Subcutaneous preadipocyte (primary cell): ENCODE data around the gene DDX49. TPM values are rescaled to one million over a fixed set of nuclear protein-coding genes. Genes with fewer than 3 reads are reported as not detected.

ENCODE experiments used
- total RNA-seq: library from RNA; depleted of rRNA; stranded (reverse); fragments of >200 nt; gene quantifications from 2 replicates; pipeline ENCODE4 v1.2.3, GENCODE V29; 2012

Gene DDX49
- total RNA-seq, result 56.3 and 63.6 TPM in 2 replicates

GRCh38 chr19:18919086-18919899 is at the start of gene DDX49, which contains the start of gene COPE:
Gene DDX49, plus strand, starts transcription at chr19:18919715. Its CDS starts 27 bp downstream, at chr19:18919742.
Gene COPE, minus strand, starts transcription at chr19:18919387. Its CDS starts 39 bp downstream, at chr19:18919348.

DNA sequence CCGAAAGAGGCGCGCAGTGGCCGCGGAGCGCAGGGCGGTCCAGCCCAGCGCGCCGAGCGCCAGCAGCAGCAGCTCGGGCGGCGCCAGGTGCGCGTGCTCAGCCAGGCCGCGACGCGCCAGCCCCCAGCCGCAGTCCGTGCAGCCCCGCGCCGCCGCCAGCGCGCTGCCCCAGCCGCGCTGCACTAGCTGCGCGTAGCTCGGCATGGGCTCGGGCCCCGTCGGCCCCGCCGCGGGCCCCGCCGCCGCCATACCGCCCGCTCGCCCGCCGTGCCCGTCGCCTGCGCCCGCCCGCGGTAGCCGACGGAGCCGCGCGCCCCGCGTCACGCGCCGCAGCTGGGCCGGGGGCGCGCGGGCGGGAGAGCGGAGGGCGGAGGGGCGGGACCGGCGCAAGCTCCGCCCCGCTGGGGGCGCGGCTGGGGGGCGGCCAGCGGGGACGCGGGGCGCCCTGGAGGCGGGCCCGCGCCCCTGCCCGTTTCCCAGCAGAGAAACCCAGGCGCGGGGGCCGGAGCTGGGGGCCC is 23.6 kb upstream of the DDX49 start, which contains the start of gene CERS1:
TSS of gene CERS1 (minus strand) at position 335 of the 518 bp plus-strand sequence. CDS start at position 249, 86 bp downstream.

DNA sequence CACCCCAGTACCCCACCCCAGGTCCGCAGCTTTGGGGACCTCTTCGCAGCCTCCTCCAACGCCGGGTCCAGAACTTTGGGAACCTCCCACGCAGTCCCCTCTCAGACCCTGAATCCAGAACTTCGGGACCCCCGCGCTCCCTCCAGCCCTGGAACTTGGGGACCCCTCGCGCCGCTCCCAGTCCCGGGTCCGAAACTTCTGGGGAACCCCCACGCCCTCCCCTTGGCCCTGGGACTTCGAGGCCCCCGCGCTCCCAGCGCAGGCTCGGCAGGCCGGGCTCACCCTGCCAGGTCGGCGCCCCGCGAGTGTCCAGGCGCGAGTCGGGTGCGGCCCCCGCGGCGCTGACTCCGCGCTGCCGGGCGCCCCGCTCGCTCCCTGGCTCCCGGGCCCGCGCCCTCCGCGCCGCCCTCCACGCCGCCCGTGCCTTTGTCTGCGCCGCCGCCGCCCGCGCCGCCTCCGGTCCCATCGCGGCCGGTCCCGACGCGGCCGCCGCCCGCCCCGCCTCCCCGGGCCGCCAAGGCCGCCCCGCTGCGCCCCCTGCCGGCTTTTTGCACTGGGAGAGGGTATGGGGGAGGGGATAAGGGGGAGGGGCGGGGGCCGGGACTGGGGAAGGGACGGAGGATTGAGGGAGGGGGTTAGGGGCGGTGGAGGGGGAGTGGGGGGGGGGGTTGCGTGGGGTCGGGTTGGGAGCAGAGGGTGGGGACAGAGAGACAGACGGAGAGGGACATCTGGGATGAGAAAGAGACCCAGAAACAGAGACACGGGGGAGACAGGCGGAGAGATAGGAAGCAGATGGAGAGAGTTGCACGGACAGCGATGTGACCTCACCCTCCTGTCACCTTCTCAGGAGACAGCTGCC is 21.5 kb downstream of the DDX49 start, which contains the start of gene HOMER3:
TSS of gene HOMER3 (minus strand) at position 449 of the 859 bp plus-strand sequence. CDS start 2,235 bp downstream, outside the sequence.

Other genes with a start within 250 kb of the DDX49 start
- gene CRTC1, start 236.0 kb upstream of the DDX49 start, total RNA-seq, result 2.6 and 2.9 TPM in 2 replicates
- 0.20 and 0.37 TPM in 2 replicates for gene COMP, start 128.4 kb upstream of the DDX49 start, total RNA-seq
- gene UPF1, start 87.8 kb upstream of the DDX49 start, total RNA-seq, result 49.6 and 60.6 TPM in 2 replicates
- gene CERS1, start 23.6 kb upstream of the DDX49 start, total RNA-seq, result 1.5 and 1.6 TPM in 2 replicates
- gene COPE, start 328 bp upstream of the DDX49 start, total RNA-seq, result 189 and 283 TPM in 2 replicates
- 48.1 and 55.3 TPM in 2 replicates for gene HOMER3, start 21.5 kb downstream of the DDX49 start, total RNA-seq
- gene SUGP2, start 113.8 kb downstream of the DDX49 start, total RNA-seq, result 28.3 and 42.8 TPM in 2 replicates
- 50.4 and 54.7 TPM in 2 replicates for gene ARMC6, start 113.9 kb downstream of the DDX49 start, total RNA-seq
- 4.0 and 4.9 TPM in 2 replicates for gene SLC25A42, start 144.3 kb downstream of the DDX49 start, total RNA-seq
- 24.8 and 25.0 TPM in 2 replicates for gene TMEM161A, start 218.8 kb downstream of the DDX49 start, total RNA-seq